A673 (cell line): ENCODE measurements around the gene TPM1. TPM values are rescaled to one million over a fixed set of nuclear protein-coding genes. Genes with fewer than 3 reads are reported as not detected.
"Not testable (repeated sequence)": the region's sequence is repeated elsewhere in the genome, so short reads cannot be mapped to it uniquely, and the experiment has no call there.

ENCODE experiments used
- BruUV-seq: library from RNA; stranded (reverse); fragments of 400-500 nt; replicated peaks from 2 replicates; lab custom pipeline; 2021; lab: Mats Ljungman, UMichigan
- CTCF ChIA-PET: fragments of 300-600 bp; sonication (Branson Sonifier 250); formaldehyde crosslinking; loops from one replicate; lab custom pipeline; 2022; ENCODE audit warnings: antibody characterized with exemption; lab: Charles Lee
- POLR2A ChIA-PET: fragments of 300-600 bp; sonication (Branson Sonifier 250); formaldehyde crosslinking; loops from one replicate; lab custom pipeline; 2022; ENCODE audit warnings: antibody characterized with exemption; ENCODE audit not compliant: low non-redundant PET; lab: Charles Lee
- DNase-seq: peaks from one replicate; pipeline ENCODE4 v3.0.0-alpha.2; 2015; ENCODE audit warnings: low spot score
- H3K27ac ChIP-seq: fragments of 200-600 bp; sonication (generic); 2 replicates; pipeline ENCODE4 v1.5.1; 2016; ENCODE audit warnings: mixed run types, low read depth, mild to moderate bottlenecking, mixed read lengths, antibody characterized with exemption, low read length; ENCODE audit not compliant: poor library complexity, severe bottlenecking
- H3K27me3 ChIP-seq: fragments of 200-600 bp; sonication (generic); replicated peaks from 2 replicates; pipeline ENCODE4 v1.6.1; 2017; ENCODE audit warnings: mixed run types, low read depth, mild to moderate bottlenecking, mixed read lengths, antibody characterized with exemption, low read length; ENCODE audit not compliant: insufficient read depth, poor library complexity
- H3K36me3 ChIP-seq: fragments of 200-600 bp; sonication (generic); 2 replicates; pipeline ENCODE4 v1.6.1; 2016; ENCODE audit warnings: mixed run types, mild to moderate bottlenecking, mixed read lengths, antibody characterized with exemption, low read length; ENCODE audit not compliant: insufficient read depth, poor library complexity, severe bottlenecking
- H3K4me1 ChIP-seq: fragments of 200-600 bp; sonication (generic); 2 replicates; pipeline ENCODE4 v1.6.1; 2017; ENCODE audit warnings: mixed run types, mild to moderate bottlenecking, mixed read lengths, antibody characterized with exemption, low read length; ENCODE audit not compliant: insufficient read depth, poor library complexity, severe bottlenecking
- H3K4me3 ChIP-seq: fragments of 200-600 bp; sonication (generic); 2 replicates; pipeline ENCODE4 v1.5.1; 2016; ENCODE audit warnings: low read depth, mixed run types, mild to moderate bottlenecking, mixed read lengths, low read length; ENCODE audit not compliant: poor library complexity, severe bottlenecking
- H3K9me3 ChIP-seq: fragments of 200-600 bp; sonication (generic); 2 replicates; pipeline ENCODE4 v1.6.1; 2016; ENCODE audit warnings: mixed run types, low read depth, mild to moderate bottlenecking, mixed read lengths, antibody characterized with exemption, low read length; ENCODE audit not compliant: poor library complexity, severe bottlenecking
- EZH2 ChIP-seq: fragments of 200-600 bp; sonication (generic); IDR thresholded peaks from 2 replicates; pipeline ENCODE4 v1.6.1; 2017; ENCODE audit warnings: borderline replicate concordance, low read depth, mild to moderate bottlenecking, mixed read lengths, antibody characterized with exemption, low read length; ENCODE audit not compliant: poor library complexity, severe bottlenecking
- intact Hi-C: fragments of 100-400 bp; cut with micrococcal nuclease; formaldehyde crosslinking; loops from one replicate; pipeline ENCODE4 v1.10.0; 2022; ENCODE audit not compliant: unreplicated experiment
- total RNA-seq: library from RNA; stranded (reverse); gene quantifications from 2 replicates; pipeline ENCODE4 v1.2.3, GENCODE V29; 2021
- TF ChIP-seq, protein P1 (sequence below): fragments of 300-800, 200-600 bp; sonication (generic); conservative IDR thresholded peaks from 2 replicates; pipeline ENCODE4 v1.5.1; 2017; ENCODE audit warnings: low read depth, mild to moderate bottlenecking, antibody characterized with exemption, low read length, moderate library complexity, mixed read lengths

TPM1 gene
- total RNA-seq, 1 experiment from 2014 or later = 31.2 TPM

DNA sequence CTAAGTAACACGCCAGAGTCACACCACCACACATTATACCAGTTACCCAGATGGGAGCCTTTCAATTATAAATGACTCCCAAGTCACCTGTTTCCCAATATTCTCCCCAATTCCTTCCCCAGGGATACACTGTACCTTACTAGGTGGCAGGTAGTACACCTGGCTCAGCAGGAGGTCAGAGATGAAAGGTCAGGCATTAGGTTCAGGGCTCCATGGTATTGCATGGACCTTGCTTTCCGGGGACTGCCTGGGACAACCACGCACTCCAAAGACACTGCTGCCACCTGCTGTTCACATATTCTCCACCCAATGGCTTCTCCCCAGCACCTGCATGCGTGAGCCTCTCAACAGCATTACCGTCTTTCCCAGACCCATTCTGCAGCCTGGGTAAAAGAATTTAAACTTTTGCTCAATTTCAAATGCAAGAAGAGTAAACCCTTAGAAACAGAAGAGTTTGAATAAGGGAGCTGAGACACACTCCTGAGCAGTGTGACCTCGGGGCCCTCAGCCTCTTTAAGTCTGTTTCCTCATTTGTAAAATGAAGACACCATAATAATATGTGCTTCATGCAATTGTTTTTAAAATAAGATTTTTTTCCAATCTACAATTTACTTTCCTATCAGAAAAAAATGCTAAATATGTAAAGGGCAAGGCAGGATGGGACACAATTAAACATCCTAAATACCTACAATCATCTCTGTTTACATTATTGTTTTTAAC, 51.1 kb downstream of the TPM1 start:
- ChIA-PET CTCF (interaction anchor here (1.6 kb wide), 1 partner anchor 45 kb away, joined by 6 read pairs; no protein-coding TSS in a partner anchor), POLR2A (no interaction called here)
- BruUV-seq = no TSS peak
- intact Hi-C loops = loop anchor here (1.0 to 2.0 kb wide), 3 partner anchors 45 to 311 kb away; no protein-coding TSS in a partner anchor
- H3K27ac ChIP-seq = no peak overlapping the region
- no peaks in the 10 kb centered on the region for H3K36me3 ChIP-seq
- DNase-seq = peak; percentile 70
- TF ChIP-seq EZH2 = no peak
- TF ChIP-seq, protein P1, sequence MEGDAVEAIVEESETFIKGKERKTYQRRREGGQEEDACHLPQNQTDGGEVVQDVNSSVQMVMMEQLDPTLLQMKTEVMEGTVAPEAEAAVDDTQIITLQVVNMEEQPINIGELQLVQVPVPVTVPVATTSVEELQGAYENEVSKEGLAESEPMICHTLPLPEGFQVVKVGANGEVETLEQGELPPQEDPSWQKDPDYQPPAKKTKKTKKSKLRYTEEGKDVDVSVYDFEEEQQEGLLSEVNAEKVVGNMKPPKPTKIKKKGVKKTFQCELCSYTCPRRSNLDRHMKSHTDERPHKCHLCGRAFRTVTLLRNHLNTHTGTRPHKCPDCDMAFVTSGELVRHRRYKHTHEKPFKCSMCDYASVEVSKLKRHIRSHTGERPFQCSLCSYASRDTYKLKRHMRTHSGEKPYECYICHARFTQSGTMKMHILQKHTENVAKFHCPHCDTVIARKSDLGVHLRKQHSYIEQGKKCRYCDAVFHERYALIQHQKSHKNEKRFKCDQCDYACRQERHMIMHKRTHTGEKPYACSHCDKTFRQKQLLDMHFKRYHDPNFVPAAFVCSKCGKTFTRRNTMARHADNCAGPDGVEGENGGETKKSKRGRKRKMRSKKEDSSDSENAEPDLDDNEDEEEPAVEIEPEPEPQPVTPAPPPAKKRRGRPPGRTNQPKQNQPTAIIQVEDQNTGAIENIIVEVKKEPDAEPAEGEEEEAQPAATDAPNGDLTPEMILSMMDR = peak; percentile 82
- H3K27me3 ChIP-seq = no peaks in the 10 kb centered on the region
- no peaks in the 10 kb centered on the region for H3K4me1 ChIP-seq
- H3K4me3 ChIP-seq = no peak overlapping the region
- no peaks in the 10 kb centered on the region for H3K9me3 ChIP-seq

DNA sequence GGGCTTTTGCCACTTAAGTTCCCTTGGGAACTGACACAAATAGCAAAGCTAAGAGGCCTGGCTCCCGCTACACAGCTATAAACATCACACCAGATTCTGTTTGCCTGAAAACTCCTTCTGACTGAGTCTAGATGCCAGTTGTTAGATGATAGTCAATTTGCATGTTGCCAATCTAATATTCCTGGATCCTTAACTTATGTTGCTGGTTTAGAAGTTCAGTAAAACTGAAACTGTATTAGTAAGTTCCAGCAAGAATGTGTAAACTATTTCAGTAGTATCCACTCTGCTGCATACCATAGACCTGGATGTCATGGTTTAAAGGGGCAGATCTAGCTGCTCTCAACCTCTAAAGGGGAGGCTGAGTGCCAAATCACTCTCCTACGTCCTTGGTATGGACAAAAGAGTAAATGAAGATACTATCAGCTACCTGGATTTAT, 52.0 kb downstream of the TPM1 start:
- Histone ChIP-seq H3K27ac (no peak overlapping the region), H3K36me3 (no peaks in the 10 kb centered on the region), H3K4me1 (no peaks in the 10 kb centered on the region), H3K27me3 (no peaks in the 10 kb centered on the region), H3K4me3 (no peak overlapping the region), H3K9me3 (no peaks in the 10 kb centered on the region)
- no TSS peak for BruUV-seq
- TF ChIP-seq, protein P1 = no peak
- no peak for TF ChIP-seq EZH2
- CTCF ChIA-PET = interaction anchor here (1.6 kb wide), 1 partner anchor 46 kb away, joined by 6 read pairs; no protein-coding TSS in a partner anchor
- POLR2A ChIA-PET = no interaction called here
- DNase-seq = no peak
- intact Hi-C loops = no loop called here

DNA sequence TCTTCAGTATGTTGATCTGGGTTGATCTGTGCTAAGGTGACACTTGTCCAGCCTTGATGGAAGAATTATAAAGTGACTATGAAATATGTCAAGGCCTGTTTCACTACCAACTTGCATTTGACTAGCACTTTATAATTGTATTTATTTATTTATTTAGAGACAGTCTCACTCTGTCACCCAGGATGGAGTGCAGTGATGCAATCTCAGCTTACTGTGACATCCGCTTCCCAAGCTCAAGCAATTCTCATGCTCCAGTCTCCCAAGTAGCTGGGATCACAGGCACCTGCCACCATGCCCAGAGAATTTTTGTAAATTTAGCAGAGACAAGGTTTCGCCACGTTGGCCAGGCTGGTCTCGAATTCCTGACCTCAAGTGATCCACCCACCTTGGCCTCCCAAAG, 53.6 kb downstream of the TPM1 start:
- no peak overlapping the region for H3K4me3 ChIP-seq
- DNase-seq = no peak
- no peaks in the 10 kb centered on the region for H3K9me3 ChIP-seq
- H3K36me3 ChIP-seq = no peaks in the 10 kb centered on the region
- CTCF ChIA-PET = no interaction called here
- H3K27ac ChIP-seq = no peak overlapping the region
- BruUV-seq = no TSS peak
- no peaks in the 10 kb centered on the region for H3K27me3 ChIP-seq
- H3K4me1 ChIP-seq = no peaks in the 10 kb centered on the region
- intact Hi-C loops = no loop called here
- POLR2A ChIA-PET = no interaction called here
- no peak for TF ChIP-seq EZH2

DNA sequence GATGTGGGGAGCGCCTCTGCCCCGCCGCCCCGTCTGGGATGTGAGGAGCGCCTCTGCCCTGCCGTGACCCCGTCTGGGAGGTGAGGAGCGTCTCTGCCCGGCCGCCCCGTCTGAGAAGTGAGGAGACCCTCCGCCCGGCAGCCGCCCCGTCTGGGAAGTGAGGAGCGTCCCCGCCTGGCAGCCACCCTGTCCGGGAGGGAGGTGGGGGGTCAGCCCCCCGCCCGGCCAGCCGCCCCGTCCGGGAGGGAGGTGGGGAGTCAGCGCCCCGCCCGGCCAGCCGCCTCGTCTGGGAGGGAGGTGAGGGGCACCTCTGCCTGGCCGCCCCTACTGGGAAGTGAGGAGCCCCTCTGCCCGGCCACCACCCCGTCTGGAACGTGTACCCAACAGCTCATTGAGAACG, 56.4 kb downstream of the TPM1 start:
- intact Hi-C loops, H3K27me3 ChIP-seq, POLR2A ChIA-PET, H3K4me3 ChIP-seq, H3K4me1 ChIP-seq, H3K9me3 ChIP-seq, CTCF ChIA-PET, H3K27ac ChIP-seq, DNase-seq, H3K36me3 ChIP-seq, BruUV-seq: not testable (repeated sequence)

DNA sequence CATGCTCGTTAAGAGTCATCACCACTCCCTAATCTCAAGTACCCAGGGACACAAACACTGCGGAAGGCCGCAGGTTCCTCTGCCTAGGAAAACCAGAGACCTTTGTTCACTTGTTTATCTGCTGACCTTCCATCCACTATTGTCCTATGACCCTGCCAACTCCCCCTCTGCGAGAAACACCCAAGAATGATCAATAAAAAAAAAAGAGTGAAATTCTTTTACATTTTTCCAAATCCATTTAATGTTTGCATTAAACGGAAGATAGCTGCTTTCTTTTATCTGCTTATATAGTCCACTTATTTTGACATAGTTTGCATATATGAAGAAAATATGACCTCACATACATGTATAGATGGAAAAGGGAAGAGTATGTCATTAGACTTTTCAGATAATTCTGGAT, 57.0 kb downstream of the TPM1 start:
- H3K4me3 ChIP-seq, H3K4me1 ChIP-seq, H3K36me3 ChIP-seq, CTCF ChIA-PET, BruUV-seq, POLR2A ChIA-PET, intact Hi-C loops, DNase-seq, H3K27me3 ChIP-seq, H3K27ac ChIP-seq, H3K9me3 ChIP-seq: not testable (repeated sequence)
